GM18526 (cell line): ENCODE measurements around the gene KRTAP4-8.
"Not testable (repeated sequence)": the region's sequence is repeated elsewhere in the genome, so short reads cannot be mapped to it uniquely, and the experiment has no call there.

Experiments used
- POLR2A ChIP-seq: IDR thresholded peaks from 3 replicates; pipeline ENCODE4 v1.6.1; 2011; ENCODE audit not compliant: insufficient read length; ENCODE audit errors: extremely low read depth

Gene KRTAP4-8

DNA sequence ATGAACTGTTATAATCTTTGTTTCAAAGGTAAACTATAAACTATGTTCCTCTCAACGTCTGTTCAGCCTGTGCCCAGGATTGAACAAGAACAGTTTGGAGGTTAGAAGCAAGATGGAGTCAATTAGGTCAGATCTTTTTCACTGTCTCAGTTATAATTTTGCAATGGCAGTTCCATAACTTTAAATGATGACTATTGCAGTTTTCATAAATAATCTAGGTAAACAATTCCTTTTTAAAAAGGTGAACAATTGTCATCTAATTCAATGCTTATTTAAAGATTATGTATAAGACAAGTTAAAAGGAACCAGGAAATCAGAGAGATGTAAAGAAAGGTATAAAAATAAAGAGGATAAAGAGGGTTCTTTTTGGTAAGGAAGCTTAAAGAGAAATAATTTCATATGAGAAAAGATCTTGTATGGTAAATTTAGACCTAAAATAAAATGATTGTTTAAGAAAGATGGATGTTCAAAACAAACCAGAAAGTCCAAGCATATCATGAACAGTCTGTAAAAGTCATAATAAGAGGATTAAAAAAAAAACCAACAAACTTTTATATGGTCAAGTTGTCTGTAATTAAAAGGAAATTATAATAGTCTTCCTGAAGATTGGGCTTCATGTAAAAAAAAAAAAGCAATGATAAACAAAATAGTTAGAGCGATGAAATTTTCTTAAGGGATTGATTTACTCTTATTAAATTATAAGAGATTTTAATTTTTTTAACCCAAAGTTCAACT, 13.4 kb upstream of the KRTAP4-8 start:
- no peak for TF ChIP-seq POLR2A

- TF ChIP-seq POLR2A, result no peak
These were observed 10.1 kb upstream of the KRTAP4-8 start for GRCh38 chr17:41107941-41108450.

GRCh38 chr17:41105347-41105746, 7.4 kb upstream of the KRTAP4-8 start, which contains the start of gene KRTAP4-9:
Gene KRTAP4-9 (plus strand): TSS chr17:41105389. CDS start chr17:41105389, 0 bp downstream.
- TF ChIP-seq POLR2A, result not testable (repeated sequence)

DNA sequence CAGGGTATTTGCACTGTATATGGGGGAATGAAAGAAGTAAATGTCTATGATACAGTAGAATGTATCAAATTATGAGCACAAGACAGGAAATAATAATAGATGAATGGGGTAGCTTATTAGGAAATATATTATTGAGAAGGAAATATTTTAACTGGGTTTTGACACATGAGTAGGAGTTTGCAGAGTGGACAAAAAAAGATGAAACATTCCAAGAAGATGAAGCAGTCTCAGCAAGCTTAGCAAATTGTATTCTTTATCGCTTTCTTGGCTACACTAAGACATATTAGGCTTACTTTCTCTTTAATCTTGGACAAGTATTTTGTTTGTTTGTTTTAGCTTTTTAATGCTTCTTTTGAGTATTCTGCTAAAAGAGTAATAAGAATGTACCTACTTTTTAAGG, 6.0 kb upstream of the KRTAP4-8 start:
- no peak for TF ChIP-seq POLR2A

- TF ChIP-seq POLR2A, result no peak
These were observed 3.8 kb upstream of the KRTAP4-8 start, which contains the start of gene KRTAP4-16 for GRCh38 chr17:41101586-41102259. Gene KRTAP4-16 (minus strand): TSS chr17:41102209. CDS start chr17:41102209, 0 bp downstream.

DNA sequence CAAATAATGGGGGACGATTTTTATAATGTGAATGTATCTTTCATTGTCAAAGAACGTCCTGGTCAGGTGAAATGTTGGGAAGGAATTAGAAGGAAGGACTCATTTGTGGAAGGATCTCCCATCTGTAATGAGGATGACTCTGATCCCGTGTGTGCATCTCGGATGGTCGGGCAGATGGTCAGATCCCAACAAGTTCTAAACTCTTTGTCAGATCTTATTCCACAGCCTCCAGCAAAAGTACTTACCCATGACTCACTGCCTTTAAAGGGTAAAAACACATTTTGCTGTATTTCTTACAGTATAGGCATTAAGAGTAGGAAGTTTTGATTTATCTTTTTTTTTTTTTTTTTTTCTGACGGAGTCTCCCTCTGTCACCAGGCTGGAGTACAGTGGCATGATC, 539 bp upstream of the KRTAP4-8 start:
- TF ChIP-seq POLR2A, result no peak

- TF ChIP-seq POLR2A, result no peak
These were observed 1.9 kb downstream of the KRTAP4-8 start for GRCh38 chr17:41096055-41096454.

DNA sequence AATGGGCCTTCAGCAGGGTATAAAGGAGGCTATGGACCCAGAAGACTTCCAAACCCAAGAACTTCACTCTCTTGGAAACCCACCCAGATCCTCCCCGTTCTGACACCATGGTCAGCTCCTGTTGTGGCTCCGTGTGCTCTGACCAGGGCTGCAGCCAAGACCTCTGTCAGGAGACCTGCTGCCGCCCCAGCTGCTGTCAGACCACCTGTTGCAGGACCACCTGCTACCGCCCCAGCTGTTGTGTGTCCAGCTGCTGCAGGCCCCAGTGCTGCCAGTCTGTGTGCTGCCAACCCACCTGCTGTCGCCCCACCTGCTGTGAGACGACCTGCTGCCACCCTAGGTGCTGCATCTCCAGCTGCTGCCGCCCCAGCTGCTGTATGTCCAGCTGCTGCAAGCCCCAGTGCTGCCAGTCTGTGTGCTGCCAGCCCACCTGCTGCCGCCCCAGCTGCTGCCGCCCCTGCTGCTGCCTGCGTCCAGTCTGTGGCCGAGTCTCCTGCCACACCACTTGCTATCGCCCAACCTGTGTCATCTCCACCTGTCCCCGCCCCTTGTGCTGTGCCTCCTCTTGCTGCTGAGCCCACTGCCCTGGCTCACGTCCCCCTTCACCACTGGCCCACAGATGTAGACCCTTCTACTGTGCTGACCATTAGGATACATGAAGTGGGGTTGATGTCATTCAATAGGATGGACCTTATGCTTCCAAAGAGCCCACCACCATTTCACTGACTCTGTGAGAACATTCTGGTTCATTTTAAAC, 13.7 kb downstream of the KRTAP4-8 start, which contains the start of gene KRTAP4-7:
TSS of gene KRTAP4-7 (plus strand) at position 51 of the 757 bp plus-strand sequence. CDS start at position 108, 57 bp downstream.
- not testable (repeated sequence) for TF ChIP-seq POLR2A

- TF ChIP-seq POLR2A, result no peak
These were observed 15.3 kb downstream of the KRTAP4-8 start for GRCh38 chr17:41082626-41083025.

- TF ChIP-seq POLR2A, result no peak
These were observed 21.2 kb downstream of the KRTAP4-8 start for GRCh38 chr17:41076788-41077187.

- no peak for TF ChIP-seq POLR2A
These were observed 24.3 kb downstream of the KRTAP4-8 start for GRCh38 chr17:41073676-41074075.

DNA sequence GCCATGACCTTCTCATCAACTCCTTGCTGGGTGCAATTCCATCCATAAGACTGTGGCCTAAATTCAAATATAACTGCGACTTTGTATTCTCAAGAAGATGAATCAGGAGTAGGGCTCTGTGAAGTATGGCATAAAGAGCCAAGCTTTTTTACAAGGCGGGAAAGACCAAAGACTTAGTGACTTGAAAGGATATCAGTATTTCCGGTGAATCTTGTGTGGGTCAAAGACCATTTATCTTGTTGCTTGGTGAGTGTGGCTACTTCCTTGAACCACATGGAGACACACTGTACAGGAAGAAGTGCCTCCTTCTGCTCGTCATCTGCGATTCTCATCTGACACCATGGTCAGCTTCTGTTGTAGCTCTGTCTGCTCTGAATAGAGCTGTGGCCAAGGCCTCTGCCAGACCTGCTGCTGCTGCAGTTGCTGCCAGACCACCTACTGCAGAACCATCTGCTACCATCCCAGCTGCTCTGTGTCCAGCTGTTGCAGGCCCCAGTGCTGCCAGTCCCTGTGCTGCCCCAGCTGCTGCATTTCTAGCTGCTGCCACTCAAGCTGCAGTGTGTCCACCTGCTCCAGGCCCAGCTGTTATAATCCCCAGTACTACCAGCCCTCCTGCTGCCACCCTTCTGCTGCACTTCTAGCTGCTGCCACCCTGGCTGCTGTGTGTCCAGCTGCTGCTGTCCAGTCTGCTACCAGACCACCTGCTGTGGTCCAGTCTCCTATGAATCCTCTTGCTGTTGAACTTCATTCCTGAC, 26.2 kb downstream of the KRTAP4-8 start:
- TF ChIP-seq POLR2A, result no peak

- TF ChIP-seq POLR2A, result no peak
These were observed 28.9 kb downstream of the KRTAP4-8 start for GRCh38 chr17:41069031-41069430.

DNA sequence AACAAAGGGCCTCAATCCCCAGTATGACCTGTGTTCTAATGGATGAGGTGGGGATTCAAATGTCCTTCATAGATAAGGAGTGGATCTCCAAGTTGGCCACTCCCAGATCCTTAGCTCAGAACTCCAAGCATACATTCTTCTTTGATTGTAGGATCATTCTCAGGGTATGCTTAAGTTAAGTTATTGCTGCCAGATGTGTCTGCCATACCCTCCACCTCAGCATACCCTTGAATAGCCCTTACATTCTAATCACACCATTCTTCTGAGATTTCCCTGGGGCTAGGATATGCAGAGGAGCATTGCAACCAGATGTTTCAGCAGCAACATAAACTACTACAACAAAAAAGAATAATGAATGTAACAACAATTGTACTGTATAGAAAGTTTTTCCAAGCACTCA, 30.7 kb downstream of the KRTAP4-8 start:
- no peak for TF ChIP-seq POLR2A
